Cerebellar nuclear complex (tissue), 1 donor: ENCODE measurements around the gene HSD11B1L.

Source experiments
- DNase-seq, 2 experiments: peaks; one replicate each; lab custom pipeline; 2025; lab: John Stamatoyannopoulos, UW

Gene HSD11B1L

DNA sequence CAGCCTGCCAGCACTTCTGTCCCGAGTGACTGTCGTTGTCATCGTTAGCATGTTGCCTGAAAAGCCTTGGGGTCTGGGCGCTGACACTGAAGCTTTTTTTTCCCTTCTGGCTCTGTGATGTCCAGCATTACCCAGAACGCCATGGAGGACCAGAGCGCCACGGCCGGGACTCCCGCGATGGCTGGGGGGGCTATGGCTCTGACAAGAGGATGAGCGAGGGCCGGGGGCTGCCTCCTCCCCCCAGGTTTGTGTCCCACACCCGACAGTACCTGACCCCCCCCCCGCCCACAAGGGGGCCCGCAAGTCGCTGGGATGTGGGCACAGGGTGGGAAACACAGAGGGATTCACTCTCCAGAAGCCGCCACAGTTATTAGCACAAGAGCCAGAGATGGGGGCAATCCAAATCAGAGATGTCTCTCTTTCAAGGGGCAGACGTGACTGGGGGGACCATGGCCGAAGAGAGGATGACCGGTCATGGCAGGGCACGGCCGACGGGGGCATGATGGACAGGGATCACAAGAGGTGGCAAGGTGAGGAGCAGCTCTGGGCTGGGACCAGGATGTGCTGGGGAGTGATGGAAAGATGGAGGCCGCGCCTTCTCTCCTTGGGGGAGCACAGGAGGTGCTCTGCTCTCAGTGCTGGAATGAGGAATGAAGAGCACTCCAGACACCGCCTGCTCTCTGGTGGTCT, 13.8 kb upstream of the HSD11B1L start:
- DNase-seq = no peak

DNA sequence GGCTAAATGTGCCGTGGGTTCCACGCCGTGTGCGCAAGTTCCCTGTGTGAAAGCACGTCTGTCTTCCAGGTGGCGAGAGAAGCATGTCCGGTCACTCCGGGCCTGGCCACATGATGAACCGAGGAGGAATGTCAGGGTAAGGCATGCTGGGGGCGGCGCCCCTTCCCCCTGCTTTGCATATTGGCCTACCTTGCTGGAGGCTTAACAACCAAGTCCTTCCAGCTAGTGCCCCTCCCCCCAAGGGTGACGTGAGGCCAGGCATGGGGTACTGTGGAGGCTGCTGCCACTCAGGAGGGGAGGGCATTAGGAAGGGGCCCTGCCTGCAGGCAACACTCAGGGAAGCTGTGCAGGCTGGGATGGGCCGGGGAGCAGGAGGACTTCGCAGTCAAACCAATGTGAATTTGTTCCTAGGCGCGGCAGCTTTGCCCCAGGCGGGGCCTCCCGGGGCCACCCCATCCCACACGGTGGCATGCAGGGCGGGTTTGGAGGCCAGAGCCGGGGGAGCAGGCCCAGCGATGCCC, 13.0 kb upstream of the HSD11B1L start:
- DNase-seq = no peak

DNA sequence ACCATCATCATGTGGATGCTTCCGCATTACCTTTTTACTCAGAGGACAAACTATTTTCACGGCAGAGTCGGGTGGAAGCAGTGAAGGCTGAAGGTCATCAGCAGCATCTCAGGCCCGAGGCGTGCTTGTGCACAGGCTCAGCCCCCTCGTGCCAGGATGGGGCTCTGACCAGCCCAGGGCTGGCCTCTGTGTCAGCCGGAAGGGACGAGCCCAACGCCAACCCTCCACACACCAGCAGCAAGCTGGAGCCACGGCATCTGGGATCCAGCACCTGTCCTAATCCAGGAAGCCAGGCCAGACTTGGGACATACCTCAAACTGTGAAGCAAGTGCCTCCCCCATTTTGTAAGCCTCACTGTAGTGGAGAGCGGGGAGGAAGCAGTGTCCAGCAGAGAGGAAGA, 11.6 kb upstream of the HSD11B1L start:
- DNase-seq = no peak

DNA sequence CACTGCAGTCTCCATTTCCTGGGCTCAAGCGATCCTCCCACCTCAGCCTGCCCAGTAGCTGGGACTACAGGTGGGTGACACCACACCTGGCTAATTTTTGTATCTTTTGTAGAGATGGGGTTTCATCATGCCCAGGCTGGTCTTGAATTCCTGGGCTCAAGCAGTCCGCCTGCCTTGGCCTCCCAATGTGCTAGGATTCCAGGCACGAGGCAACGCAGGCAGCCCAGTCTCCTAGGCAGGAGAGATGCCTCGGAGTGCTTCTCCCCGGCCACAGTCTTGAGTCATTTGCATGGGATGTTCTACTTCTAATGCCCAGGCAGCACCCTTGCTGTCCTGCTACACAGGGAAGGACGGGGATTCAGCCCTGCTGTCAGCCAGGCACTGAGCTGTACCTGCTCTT, 9.2 kb upstream of the HSD11B1L start:
- DNase-seq = no peak

DNA sequence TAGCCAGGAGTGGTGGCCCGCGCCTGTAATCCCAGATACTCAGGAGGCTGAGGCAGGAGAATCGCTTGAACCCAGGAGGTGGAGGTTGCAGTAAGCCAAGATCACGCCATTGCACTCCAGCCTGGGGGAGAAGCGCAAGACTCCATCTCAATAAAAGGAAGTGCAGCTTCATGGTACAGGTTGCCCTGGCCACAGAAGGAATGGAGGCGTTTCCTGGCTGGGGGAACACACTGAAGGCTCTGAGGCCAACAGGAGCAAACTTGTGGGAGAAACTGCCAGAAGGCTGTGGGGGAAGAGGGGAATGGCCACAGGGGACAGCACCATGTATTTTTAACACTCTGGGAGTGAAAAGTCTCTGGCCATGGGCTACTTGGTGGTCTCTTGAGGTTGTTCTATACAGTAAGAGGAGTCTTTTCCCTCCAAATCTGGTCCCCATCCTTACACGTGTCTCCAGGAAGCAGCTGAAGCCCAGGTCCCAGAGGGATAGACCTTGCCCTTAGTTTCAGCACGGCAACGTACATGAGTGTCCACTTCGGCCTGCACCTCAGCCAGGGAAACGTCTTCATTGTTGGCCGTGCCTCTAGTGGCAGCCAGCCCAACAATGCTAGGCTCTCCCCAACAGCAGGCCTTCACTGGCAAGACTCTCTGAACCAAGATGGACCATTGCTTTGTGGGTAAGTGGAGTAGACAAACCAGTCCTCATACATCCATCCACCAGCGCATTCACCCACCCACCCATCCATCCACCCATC, 7.9 kb upstream of the HSD11B1L start:
- no peak for DNase-seq

DNA sequence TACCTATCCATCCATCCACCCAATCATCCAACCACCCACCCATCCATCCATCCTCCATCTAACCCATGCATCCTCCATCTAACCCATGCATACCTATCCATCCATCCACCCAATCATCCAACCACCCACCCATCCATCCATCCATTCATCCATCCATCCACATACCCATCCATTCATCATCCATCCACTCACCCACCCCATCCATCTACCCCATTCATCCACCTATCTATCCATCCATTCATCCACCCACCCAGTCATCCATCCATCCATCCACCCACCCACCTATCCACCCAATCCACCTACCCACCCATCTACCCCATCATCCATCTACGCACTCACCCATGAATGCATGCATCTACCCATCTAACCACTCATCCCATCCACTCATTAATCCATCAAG, 7.1 kb upstream of the HSD11B1L start:
- DNase-seq = no peak

DNA sequence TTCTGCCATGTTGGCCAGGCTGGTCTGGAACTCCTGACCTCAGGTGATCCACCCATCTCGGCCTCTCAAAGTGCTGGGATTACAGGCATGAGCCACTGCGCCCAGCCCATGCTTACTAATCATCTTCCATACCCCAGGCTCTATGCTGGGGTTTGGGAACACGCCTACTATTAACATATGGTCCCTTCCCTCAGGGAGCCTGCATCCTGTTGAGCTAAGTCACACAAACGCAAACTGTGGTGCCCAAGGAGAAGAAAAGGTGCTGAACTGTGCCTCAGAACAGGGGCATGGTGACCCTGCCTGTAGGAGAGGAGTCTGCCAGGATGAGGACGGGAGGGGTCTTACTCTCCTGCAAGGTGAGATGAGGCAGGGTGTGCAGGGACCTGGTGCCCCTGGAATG, 6.1 kb upstream of the HSD11B1L start:
- DNase-seq = no peak

DNA sequence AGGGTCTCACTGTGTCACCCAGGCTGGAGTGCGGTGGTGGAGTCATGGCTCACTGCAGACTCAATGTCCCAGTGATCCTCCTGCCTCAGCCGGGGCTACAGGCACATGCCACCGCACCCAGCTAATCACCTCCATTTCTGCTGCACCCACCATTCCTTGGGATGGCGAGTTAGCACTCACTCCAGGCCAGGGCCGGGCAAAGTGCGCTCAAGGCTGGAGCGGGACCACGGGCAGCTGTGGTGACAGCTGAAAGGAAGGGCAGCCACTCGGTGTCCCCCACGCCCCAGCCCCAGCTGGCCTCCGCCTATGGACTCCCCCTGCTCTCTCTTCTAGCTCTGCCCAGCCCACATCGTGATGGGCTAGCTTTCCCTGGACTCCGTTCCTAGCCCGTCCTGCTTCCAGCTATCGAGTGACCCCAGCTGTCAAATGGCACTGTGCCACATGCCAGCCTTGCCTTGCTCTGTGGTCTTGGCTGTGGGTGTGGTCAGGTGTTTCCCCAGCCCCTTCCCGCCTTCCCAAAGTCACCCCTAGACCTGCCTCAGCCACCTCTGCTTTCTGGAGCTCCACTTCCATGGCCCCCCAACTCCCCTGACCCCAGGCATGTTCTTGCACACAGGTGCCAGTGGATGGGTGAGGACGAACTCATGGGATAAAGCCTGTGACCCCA, 4.6 kb upstream of the HSD11B1L start:
- no peak for DNase-seq

DNA sequence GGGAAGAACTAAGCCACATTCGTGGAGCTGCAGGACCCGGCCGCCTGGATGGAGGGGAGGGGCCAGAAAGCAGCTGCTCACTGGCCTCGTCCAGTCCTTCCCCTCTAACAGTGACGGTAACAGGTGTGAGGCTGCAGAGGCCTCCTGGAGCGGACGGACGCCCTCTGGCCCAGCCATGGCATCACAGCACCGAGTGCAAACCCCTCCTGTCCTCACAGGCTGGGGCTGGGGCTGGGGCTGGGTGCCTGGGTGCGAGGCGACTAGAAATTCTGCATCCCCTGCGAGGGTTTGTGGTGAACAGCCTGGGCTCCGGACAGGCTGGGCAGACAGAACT, 4.1 kb upstream of the HSD11B1L start:
- no peak for DNase-seq

DNA sequence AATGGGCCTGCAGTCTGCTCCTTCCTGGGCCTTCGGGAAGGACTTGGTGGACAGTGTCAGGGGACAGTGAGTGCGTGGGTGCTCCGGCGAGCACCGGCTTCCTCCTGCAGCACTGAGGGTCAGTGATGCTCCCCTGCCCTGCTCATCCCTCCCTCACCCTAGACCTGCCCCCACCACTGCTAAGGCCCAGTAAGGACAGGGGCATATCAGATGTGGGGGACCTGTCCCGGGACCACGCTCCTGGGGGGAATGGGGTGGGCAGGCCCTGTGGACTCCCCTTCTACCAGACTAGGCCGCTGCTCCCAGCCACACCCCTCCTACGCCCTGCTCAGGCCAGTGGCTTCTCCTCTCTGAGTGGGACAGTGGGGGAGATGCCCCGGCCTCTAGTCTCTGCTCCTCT, 3.7 kb upstream of the HSD11B1L start:
- no peak for DNase-seq

DNA sequence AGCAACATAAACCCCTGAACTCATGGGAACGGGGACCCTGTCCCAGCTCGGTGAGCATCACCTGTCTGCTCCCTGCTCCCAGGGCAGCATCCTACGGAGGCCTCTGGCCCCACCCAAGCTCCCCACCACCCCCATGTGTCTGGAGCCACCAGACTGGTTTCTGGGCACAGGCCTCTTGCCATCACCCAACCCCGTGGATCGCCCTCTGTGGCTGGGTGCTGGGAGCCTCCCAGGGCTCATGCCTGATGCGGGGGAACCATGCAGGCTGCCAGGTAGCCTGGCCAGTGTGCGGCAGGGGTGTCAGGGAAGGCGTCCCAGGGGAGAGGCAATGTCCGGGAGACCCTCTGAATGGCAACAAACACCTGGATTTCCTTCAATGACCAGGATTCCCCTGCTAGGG, 3.2 kb upstream of the HSD11B1L start:
- DNase-seq = no peak

DNA sequence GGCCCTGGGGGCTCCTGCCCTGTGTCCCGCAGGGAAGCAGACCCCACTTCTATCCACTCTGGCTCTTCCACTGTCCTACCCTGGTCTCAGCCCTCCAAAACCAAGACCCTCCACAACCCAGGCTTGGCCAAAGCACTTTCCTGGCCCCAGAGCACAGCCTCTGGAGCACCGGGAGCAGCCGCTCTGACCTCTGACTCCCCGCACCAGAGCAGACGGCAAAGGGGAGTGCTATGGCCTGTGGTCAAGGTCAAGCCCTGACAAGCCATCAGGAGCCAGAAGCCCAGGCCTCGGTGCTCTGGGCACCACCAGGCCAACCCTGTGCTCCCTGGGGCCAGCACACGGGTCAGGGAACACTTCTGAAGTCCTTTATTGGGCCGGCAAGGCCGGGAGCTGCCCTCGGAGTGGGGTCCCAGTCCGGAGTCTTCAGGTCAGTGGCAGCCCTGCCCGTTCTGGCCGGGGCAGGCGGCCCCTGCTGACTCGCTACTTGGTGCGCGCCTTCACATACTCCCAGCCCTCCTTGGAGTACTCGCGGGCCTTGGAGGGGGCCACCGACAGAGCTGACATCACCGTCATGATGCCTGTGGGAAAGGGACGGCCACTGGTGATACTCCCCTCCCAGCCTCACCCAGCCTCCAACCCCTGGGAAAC, 2.6 kb upstream of the HSD11B1L start:
- no peak for DNase-seq

DNA sequence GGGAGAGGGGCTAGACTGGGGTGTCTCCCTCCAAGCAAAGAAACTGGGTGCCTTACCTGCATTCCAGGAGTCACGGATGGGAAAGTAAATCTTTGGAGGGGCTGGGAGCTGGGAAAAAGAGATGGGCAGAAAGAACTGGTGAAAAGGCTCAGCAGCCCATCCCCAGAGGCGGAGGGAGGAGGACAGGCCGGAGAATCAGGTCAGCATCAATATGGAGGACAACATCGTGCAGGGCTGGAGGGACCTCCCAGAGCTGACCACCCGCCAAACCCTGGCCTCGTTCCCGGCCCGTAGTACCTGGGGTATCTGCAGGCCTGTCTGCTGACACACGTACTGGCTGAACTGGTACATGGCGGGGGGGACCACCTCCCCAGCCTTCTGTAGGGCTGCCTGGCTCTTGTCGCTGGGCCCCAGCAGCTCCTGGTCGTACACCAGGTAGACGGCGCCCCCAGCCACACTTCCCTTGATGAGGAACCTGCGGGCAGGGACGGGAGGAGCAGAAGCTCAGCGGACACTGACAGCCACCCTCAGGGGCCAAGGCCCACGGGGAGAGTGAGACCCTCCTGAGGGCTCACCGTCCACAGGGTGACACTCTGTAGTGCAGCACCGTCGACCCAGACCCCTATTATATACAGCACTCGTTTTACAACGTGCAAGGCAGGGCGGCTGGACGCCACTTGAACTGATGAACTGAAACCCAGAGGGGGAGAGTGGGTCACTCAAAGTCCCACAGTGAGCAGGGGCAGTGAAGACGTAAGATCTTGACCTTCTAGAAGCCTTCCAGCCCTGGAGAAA, 1.3 kb upstream of the HSD11B1L start:
- no peak for DNase-seq

DNA sequence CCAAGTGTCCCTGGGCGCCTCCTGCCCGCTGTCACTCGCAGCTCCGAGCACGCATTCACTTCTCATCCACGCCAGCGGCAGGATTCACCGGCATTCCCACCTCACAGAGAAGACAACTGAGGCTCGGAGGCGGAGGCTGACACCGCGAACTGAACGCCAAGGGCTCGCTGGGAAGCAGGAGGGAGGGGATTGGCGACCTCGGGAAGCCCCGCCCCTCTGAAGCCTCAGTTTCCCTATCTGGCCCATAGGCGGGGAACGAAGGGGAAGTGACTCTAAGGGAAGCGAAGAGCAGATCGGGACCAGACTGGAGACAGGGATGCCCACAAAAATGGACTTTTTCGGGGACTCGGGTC, 767 bp upstream of the HSD11B1L start:
- DNase-seq = no peak

DNA sequence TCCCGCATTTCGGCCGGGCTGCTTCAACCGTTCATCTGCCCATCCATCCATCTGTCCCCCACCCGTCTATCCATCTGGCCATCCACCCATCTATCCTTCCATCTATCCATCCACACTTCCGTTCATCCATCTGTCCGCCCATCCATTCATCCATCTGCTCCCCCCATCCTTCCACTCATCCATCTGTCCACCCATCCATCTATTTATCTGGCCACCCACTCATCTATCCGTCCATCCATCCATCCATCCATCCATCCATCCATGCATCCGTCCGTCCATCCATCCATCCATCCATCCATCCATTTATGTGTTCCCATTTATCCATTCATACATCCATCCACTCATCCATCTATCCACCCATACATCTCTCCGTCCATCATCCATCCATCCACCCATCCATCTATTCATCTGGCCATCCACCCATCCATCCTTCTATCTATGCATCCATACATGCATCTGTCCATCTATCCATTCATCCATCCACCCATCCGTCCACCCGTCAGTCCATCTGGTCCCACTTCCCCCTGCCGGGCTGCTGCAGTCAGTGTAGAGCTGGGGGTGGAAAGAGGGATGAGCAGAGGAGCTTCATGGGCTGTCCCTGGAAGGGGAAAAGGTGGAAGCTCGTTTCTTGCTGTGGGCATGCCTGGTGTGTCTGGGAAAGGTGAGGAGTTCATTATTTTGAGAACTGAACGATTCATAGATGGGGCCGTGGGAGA, 722 bp downstream of the HSD11B1L start:
- no peak for DNase-seq

DNA sequence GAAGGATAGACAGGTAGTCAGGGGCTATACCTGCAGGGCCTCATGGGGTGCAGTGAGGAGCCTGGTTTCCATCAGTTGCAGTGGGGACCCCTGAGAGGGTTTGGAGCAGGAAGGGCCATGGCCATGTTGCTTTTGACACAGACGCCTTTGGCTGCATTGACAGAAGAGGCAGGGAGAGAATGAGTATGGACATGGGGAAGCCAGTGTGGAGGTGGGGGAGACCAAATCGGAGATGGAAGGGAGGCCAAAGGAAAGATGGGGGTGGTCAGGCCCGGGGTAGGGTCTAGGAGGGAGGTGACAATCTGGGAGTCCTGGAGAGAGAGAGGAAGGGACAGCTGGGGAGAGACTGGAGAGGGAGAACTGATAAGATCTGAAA, 1.3 kb downstream of the HSD11B1L start:
- DNase-seq = no peak

DNA sequence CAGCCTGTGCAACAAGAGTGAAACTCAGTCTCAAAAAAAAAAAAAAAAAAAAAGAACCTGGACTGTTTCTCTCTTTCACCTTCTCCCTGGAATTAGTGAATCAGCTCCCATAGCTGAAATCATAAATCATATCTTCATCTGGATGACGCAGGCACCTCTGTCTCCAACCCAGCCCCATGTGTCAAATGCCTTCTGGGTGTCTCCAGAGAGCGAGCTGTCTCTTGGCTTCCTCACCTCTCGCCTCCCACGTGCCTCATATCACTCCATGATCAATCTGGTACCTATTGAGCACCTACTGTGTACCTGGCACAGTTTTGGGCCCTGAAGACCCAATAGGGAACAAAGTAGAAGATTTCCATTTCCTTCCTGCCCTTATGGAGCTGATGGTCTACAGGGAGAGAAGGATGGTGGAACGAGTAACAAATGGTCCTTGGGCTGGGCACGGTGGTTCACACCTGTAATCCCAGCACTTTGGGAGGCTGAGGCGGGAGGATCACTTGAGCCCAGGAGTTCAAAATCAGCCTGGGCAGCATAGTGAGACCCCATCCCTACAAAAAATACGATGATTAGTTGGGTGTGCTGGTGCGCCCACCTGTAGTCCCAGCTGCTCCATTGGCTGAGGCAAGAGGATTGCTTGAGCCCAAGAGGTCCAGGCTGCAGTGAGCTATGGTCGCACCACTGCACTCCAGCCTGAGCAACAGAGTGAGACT, 2.5 kb downstream of the HSD11B1L start:
- no peak for DNase-seq

DNA sequence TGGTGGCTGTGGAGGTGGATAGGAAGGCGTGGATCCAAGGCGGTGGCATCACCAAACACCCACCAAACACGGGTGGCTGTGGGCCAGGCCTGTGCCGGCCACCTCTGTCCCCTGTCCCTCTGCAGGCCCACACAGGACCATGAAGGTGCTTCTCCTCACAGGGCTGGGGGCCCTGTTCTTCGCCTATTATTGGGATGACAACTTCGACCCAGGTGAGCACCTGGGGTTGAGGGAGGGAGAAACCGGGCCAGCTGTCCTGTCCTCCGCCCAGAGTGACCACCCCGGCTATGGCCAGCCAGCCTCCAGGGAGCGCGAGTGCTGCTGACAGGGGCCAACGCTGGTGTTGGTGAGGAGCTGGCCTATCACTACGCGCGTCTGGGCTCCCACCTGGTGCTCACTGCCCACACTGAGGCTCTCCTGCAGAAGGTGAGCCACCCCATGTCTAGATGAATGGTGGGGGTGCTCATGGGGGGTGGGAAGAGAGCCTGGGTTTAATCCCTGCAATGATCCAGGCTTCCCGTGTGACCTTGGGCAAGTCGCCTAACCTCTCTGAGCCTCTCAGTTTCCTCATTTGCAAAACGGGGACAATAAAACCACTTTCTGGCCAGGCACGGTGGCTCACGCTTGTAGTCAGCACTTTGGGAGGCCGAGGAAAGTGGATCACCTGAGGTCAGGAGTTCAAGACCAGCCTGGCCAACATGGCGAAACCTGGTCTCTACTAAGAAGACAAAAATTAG, 4.0 kb downstream of the HSD11B1L start:
- DNase-seq = no peak

DNA sequence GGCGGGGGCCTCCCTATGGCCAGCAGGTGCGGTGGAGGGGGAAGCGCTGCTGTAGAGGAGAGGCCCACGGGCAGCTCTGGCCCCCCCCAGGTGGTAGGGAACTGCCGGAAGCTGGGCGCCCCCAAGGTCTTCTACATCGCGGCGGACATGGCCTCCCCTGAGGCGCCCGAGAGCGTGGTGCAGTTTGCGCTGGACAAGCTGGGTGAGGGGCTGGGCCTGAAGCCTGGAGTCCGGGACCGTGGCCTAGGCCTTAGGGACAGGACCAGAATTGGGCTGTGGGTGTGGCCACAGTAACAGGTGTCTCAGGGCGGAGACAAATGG, 5.5 kb downstream of the HSD11B1L start:
- no peak for DNase-seq
